ENCODE data around the gene KRTAP22-1.

Gene KRTAP22-1

GRCh38 chr21:30625449-30626165, 24.7 kb downstream of the KRTAP22-1 start:
- DNase-seq, result no peak

GRCh38 chr21:30628109-30628508, 27.2 kb downstream of the KRTAP22-1 start:
- no peak for DNase-seq

- DNase-seq, result no peak
Observed at GRCh38 chr21:30629200-30629599, 28.3 kb downstream of the KRTAP22-1 start.

GRCh38 chr21:30634906-30635305, 34.0 kb downstream of the KRTAP22-1 start, which contains the start of gene KRTAP20-2:
KRTAP20-2 (plus strand) TSS chr21:30635206; CDS start chr21:30635264, 58 bp downstream.
- no peak for DNase-seq

GRCh38 chr21:30638686-30639085, 37.8 kb downstream of the KRTAP22-1 start:
- DNase-seq, result no peak

- DNase-seq, result no peak
Observed at GRCh38 chr21:30642564-30642963, 41.7 kb downstream of the KRTAP22-1 start, which contains the start of gene KRTAP20-3. KRTAP20-3 (plus strand) TSS chr21:30642864.

- no peak for DNase-seq
Observed at GRCh38 chr21:30646904-30647414, 46.1 kb downstream of the KRTAP22-1 start.
